Lung (tissue), 12 donors: Measurements from ENCODE around the gene ACBD6. TPM values are rescaled to one million over a fixed set of nuclear protein-coding genes. Genes with fewer than 3 reads are reported as not detected.

Source experiments
- ATAC-seq: fragments of 200-7000 bp; cut with Tn5 transposase; one replicate; pipeline ENCODE4 v1.9.1; 2020; ENCODE audit warnings: moderate number of reproducible peaks; ENCODE audit not compliant: insufficient read depth, low FRiP score
- DNase-seq, 3 donors: peaks; one replicate each; pipeline ENCODE4 v3.0.0-alpha.2; 2013 to 2017
- H3K27ac ChIP-seq, 2 donors: one replicate each; pipeline ENCODE4 v1.5.1; 2013; ENCODE audit warnings: mild to moderate bottlenecking in 2 of 2, moderate library complexity in 2 of 2, control low read depth in 1 of 2, inconsistent platforms in 1 of 2, low read depth in 1 of 2, low read length in 1 of 2
- H3K27me3 ChIP-seq, 3 donors: one replicate each; pipeline ENCODE4 v1.5.1; 2013; ENCODE audit warnings: low read length in 2 of 3; ENCODE audit not compliant: control insufficient read depth in 3 of 3, insufficient read depth in 3 of 3
- H3K36me3 ChIP-seq, 4 donors: one replicate each; pipeline ENCODE4 v1.5.1; 2013; ENCODE audit warnings: low read length in 4 of 4, mild to moderate bottlenecking in 1 of 4, moderate library complexity in 1 of 4; ENCODE audit not compliant: control insufficient read depth in 4 of 4, insufficient read depth in 4 of 4
- H3K4me1 ChIP-seq, 5 donors: one replicate each; pipeline ENCODE4 v1.5.1; 2013; ENCODE audit warnings: low read length in 5 of 5, mild to moderate bottlenecking in 2 of 5, moderate library complexity in 1 of 5; ENCODE audit not compliant: control insufficient read depth in 5 of 5, insufficient read depth in 5 of 5
- H3K4me3 ChIP-seq: one replicate; pipeline ENCODE4 v1.5.1; 2013; ENCODE audit warnings: mild to moderate bottlenecking, control low read depth, moderate library complexity
- H3K9ac ChIP-seq, 2 donors: one replicate each; pipeline ENCODE4 v1.5.1; 2013; ENCODE audit warnings: low read length in 2 of 2, control low read depth in 1 of 2; ENCODE audit not compliant: insufficient read depth in 1 of 2
- H3K9me3 ChIP-seq, 4 donors: one replicate each; pipeline ENCODE4 v1.5.1; 2013; ENCODE audit warnings: low read length in 3 of 4, mild to moderate bottlenecking in 1 of 4, moderate library complexity in 1 of 4; ENCODE audit not compliant: control insufficient read depth in 4 of 4, insufficient read depth in 3 of 4
- WGBS, 2 donors: extraction: QIAGEN DNeasy Blood & Tissue Kit; methylation state at CpG; one replicate each; pipeline ENCODE4 v1.1.7; 2013; 5-methylcytosine and 5-hydroxymethylcytosine counted together
- polyA plus RNA-seq, 2 donors: library from polyadenylated mRNA; stranded (reverse); fragments of 200-250 nt; gene quantifications; one replicate each; pipeline ENCODE4 v1.2.1, GENCODE V29; 2013
- total RNA-seq, 2 donors: library from RNA; depleted of rRNA in 1 of 2; stranded (reverse); fragments of >200 nt in 1 of 2; gene quantifications; one replicate each; pipeline ENCODE4 v1.2.1, GENCODE V29; 2014 to 2021
- TF ChIP-seq, protein P1 (sequence below): IDR thresholded peaks from 2 replicates; pipeline ENCODE4 v1.5.1; 2012; ENCODE audit warnings: mild to moderate bottlenecking; ENCODE audit errors: control extremely low read depth, extremely low read depth
- donor health status: control.
- donor health status: control.
- donor health status: Bipolar disorder and iron deficiency.
- donor health status: healthy.
- donor health status: DM: yes; HTN: yes; CAD: no.

The ACBD6 gene
- total and polyA plus RNA-seq, 4 donors, result 28.1 to 53.3 (median 41.1) TPM

GRCh38 chr1:180498594-180498993, 3.8 kb downstream of the ACBD6 start:
- H3K9me3 ChIP-seq, result no peaks in the 10 kb centered on the region
- H3K4me1 ChIP-seq, result peaks cover 0 to 12% (median 4%) of the 10 kb centered on the region in 5 donors
- no peaks in the 10 kb centered on the region for H3K27me3 ChIP-seq
- H3K9ac ChIP-seq, result no peak overlapping the region
- 90 to 96% methylated on average over 4 of the region's 4 CpGs for WGBS, 2 donors
- TF ChIP-seq, protein P1, sequence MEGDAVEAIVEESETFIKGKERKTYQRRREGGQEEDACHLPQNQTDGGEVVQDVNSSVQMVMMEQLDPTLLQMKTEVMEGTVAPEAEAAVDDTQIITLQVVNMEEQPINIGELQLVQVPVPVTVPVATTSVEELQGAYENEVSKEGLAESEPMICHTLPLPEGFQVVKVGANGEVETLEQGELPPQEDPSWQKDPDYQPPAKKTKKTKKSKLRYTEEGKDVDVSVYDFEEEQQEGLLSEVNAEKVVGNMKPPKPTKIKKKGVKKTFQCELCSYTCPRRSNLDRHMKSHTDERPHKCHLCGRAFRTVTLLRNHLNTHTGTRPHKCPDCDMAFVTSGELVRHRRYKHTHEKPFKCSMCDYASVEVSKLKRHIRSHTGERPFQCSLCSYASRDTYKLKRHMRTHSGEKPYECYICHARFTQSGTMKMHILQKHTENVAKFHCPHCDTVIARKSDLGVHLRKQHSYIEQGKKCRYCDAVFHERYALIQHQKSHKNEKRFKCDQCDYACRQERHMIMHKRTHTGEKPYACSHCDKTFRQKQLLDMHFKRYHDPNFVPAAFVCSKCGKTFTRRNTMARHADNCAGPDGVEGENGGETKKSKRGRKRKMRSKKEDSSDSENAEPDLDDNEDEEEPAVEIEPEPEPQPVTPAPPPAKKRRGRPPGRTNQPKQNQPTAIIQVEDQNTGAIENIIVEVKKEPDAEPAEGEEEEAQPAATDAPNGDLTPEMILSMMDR, result no peak
- H3K36me3 ChIP-seq, result peaks cover 0 to 11% (median 4%) of the 10 kb centered on the region in 4 donors
- no peak overlapping the region for H3K27ac ChIP-seq
- DNase-seq (no peak), ATAC-seq (no peak)
- H3K4me3 ChIP-seq, result no peak overlapping the region

GRCh38 chr1:180497826-180498225, 4.6 kb downstream of the ACBD6 start:
- H3K36me3 ChIP-seq, result peaks cover 0 to 11% (median 4%) of the 10 kb centered on the region in 4 donors
- H3K27me3 ChIP-seq, result no peaks in the 10 kb centered on the region
- TF ChIP-seq, protein P1, result no peak
- 79 to 90% methylated on average over 3 of the region's 3 CpGs for WGBS, 2 donors
- no peak overlapping the region for H3K27ac ChIP-seq
- no peak overlapping the region for H3K9ac ChIP-seq
- H3K4me1 ChIP-seq, result peaks cover 0 to 7% (median 2%) of the 10 kb centered on the region in 5 donors
- DNase-seq (no peak), ATAC-seq (no peak)
- H3K9me3 ChIP-seq, result no peaks in the 10 kb centered on the region
- no peak overlapping the region for H3K4me3 ChIP-seq

DNA sequence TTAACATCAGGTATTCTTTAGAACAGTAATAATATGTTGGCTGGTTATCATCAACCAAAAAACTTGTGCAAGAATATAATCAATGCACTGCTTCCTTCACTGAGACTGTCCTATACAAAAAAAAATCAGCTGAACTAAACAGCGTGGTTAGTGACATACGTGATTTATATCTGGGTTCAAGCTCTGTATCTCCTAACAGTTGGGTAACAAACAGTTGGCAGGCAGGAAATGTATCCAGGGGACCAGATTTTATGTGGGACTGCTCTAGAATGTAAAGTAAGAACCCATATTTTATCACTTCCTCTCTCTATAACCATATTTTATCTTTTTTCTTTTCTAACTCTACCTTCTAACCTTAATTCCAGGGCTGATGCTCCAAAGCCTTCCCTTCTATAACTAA, 8.0 kb downstream of the ACBD6 start:
- H3K27ac ChIP-seq, result no peak overlapping the region
- H3K27me3 ChIP-seq, result no peaks in the 10 kb centered on the region
- ATAC-seq (no peak), DNase-seq (no peak)
- H3K4me1 ChIP-seq, result no peaks in the 10 kb centered on the region
- H3K9ac ChIP-seq, result no peak overlapping the region
- 36 to 61% methylated on average over 2 of the region's 2 CpGs for WGBS, 2 donors
- TF ChIP-seq, protein P1, result no peak
- H3K9me3 ChIP-seq, result no peaks in the 10 kb centered on the region
- peaks cover 0 to 15% (median 4%) of the 10 kb centered on the region in 4 donors for H3K36me3 ChIP-seq
- H3K4me3 ChIP-seq, result no peak overlapping the region

GRCh38 chr1:180489976-180490375, 12.4 kb downstream of the ACBD6 start:
- no peak overlapping the region for H3K27ac ChIP-seq
- DNase-seq, result no peak
- H3K4me3 ChIP-seq, result no peak overlapping the region
- no peaks in the 10 kb centered on the region for H3K27me3 ChIP-seq
- no peaks in the 10 kb centered on the region for H3K4me1 ChIP-seq
- H3K9ac ChIP-seq, result no peak overlapping the region
- no peak for ATAC-seq
- peaks cover 11 to 21% (median 14%) of the 10 kb centered on the region in 4 donors for H3K36me3 ChIP-seq
- TF ChIP-seq, protein P1, result no peak
- no peaks in the 10 kb centered on the region for H3K9me3 ChIP-seq
